ENCODE results near the gene SLC8A1. TPM values are rescaled to one million over a fixed set of nuclear protein-coding genes. Genes with fewer than 3 reads are reported as not detected.

Gene SLC8A1
- total RNA-seq, 1 donor from 2014 or later = 116 TPM

DNA sequence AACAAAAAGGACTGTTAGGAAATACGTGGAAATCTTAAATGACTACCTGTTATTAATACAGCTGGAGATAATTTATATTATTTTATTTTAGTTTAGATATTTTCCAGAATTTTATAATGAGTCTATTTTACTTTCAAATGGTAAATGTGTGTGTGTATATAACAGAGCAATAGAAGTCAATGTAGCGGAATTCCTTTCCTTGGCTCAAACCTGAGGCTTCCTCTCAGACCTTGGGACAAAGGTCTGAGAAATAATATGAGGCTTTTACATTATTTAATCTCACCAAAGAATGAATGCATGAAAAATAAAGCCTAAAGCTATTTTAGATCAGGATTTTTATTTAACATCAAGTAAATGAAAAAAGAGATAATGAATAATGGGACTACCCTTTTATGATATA is 65.7 kb downstream of the SLC8A1 start:
- DNase-seq (ENCODE audit: low spot score) = no peak

GRCh38 chr2:40384714-40385113 is 67.2 kb downstream of the SLC8A1 start:
- DNase-seq (ENCODE audit: low spot score) = no peak

DNA sequence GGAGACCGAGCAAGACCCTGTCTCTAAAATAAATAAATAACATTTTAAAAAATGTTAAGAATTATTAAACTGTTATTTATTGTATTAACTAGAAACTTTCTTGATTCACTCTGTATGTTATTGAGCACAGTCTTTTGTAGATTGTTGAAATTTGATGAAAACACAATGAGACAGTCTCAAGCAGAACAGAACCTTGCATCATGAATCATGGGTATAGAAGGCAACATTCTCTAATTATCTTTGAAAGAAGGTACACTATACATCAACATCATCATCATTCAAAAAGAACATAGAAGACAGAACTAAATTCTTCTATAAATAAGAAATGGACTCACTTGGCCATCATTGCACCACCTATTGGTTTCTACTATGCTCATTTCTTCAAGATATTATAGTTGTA is 67.7 kb downstream of the SLC8A1 start:
- DNase-seq (ENCODE audit: low spot score) = no peak

DNA sequence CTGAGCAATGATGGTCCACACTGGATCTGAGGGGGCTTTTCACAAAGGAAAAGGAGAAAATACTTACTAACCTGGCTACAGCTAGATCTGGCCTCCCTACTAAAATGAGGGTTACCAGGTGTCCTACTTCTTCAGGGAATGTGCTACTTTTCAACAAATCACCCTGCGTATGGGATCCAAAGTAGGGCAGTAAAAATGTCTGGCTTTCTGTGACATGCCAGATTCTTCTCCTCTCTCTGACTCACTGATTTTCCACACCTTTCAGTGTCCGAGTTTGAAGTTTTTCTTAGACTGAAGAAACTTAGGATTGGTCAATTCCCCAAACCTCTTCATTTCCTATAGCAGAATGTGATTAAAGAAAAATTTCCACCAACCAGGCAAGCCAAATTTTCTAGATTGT is 71.2 kb downstream of the SLC8A1 start:
- no peak for DNase-seq (ENCODE audit: low spot score)

GRCh38 chr2:40380041-40380440 is 71.8 kb downstream of the SLC8A1 start:
- DNase-seq (ENCODE audit: low spot score) = no peak

DNA sequence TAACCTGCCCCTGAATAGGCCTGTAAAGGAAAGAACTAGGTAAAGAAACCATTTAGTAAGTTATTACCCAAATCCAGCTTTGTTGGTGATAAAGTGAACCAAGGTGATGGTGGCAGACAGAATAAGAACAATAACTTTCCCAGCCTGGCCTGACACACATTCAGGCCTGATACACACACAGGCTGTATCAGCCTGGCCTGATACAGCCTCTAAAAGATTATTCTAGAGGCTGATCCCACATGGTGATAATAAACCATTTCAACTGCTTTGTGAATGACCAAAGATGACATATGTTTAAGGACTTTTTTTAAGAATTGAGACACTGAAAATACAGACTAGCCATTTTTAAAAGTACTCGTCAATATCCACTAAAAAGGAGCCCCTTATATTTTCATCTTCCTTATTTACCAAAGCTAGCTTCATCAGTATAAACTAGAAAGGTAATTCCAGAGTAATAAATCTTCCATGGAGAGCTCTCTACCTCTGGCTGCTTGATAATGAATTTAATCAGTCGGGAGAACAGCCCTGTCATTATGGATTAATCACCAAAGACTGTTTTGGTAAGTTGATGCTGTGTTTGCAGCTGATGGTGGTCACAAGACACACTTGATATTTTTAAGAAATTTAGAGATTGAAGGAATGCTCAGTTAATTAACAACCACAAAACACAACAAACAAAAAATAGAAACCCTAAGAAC is 77.2 kb downstream of the SLC8A1 start:
- no peak for DNase-seq (ENCODE audit: low spot score)

- no peak for DNase-seq (ENCODE audit: low spot score)
Measured at GRCh38 chr2:40373111-40373510, 78.8 kb downstream of the SLC8A1 start.

GRCh38 chr2:40372283-40372985 is 79.5 kb downstream of the SLC8A1 start:
- DNase-seq (ENCODE audit: low spot score) = no peak

GRCh38 chr2:40371525-40372282 is 80.2 kb downstream of the SLC8A1 start:
- no peak for DNase-seq (ENCODE audit: low spot score)

GRCh38 chr2:40370007-40370395 is 81.9 kb downstream of the SLC8A1 start:
- no peak for DNase-seq (ENCODE audit: low spot score)

- no peak for DNase-seq (ENCODE audit: low spot score)
Measured at GRCh38 chr2:40369267-40370006, 82.5 kb downstream of the SLC8A1 start.

- no peak for DNase-seq (ENCODE audit: low spot score)
Measured at GRCh38 chr2:40367652-40368051, 84.2 kb downstream of the SLC8A1 start.

- DNase-seq (ENCODE audit: low spot score) = no peak
Measured at GRCh38 chr2:40367032-40367431, 84.9 kb downstream of the SLC8A1 start.

DNA sequence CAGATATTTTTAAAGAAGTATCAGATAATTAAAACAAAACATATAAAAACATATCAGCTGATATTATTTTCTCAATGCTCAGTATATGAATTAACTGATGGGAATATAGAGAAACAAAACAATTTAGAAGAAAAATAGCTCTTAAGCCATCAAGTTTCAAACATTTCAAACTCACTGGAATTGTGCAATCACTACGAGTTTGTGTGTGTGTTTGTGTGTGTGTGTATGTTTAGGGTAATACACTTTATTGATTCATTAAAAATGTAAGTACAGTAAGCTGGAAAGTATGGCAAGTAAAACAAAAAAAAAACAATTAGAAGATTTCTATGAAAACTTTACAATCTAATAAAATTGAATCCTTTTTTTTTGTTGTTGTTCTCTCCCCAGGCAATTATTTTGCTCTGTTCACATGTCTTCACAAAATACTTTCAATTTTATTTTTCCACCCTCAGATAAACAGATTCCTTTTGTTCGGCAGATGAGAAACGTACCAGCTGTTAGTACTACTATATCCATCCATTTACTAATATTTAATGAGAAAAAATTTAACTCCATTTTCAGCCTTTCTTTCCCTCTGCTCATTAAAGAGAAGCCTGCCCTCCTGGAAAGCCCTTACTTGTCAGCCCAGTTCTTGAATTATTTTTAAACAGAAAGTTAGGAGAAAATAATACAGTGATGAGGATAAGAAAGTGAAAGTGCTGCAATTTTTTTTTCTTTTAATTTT is 87.6 kb downstream of the SLC8A1 start:
- DNase-seq (ENCODE audit: low spot score) = no peak

- no peak for DNase-seq (ENCODE audit: low spot score)
Measured at GRCh38 chr2:40363631-40364030, 88.3 kb downstream of the SLC8A1 start.

DNA sequence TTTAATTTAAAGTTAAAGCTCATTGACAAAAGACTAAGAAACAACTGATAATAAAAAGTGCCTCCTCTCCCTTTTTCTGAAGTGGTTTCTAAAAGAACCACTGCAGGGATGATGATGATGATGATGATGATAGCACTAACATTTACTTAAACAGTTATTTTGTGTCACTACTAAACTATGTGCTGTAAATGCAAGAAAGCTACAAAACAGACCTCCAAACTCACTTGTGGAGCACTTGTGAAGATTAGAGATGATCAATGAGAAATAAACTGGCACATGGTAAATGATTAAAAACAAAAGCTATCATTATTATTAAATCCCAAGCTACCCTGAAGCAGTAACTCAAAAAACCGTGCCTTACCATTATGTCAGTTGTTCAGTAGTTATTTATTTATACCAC is 88.7 kb downstream of the SLC8A1 start:
- DNase-seq (ENCODE audit: low spot score) = no peak

DNA sequence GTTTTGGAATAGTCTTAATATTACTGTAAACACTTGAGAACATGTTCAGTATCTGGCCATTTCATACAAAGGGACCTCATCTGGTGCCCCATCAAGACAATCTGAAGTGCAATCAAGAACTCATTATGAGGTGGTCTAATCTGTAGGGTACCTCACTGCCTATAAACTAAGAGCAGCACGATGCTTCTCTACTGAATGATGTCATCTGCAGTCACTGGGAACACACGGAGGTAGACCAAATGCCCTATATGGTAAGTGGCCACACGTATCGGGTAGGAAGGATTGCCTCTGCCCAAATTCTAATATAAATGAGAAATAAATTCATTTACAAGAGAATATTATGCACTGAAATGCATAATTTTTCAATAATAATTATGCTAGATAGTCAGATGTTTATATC is 90.4 kb downstream of the SLC8A1 start:
- no peak for DNase-seq (ENCODE audit: low spot score)

GRCh38 chr2:40360652-40361051 is 91.2 kb downstream of the SLC8A1 start:
- no peak for DNase-seq (ENCODE audit: low spot score)

DNA sequence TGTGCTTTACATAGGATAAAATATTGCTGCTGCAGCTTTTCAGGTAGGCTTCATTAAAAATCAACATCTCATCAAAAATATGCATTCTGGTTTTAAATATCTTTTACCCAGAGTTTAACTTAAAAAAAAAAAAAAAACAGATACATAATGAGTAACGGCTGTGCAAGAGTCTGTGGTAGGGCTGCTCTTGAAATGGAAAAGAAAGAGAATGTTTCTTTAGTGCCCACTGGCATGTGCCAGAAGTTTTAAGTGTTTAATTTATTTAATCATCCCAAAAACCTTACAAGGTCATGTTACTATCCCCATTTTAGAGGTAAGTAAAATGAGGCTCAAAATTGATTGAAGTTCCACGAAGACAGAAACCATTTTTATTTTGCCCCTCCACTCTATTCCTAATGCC is 92.1 kb downstream of the SLC8A1 start:
- DNase-seq (ENCODE audit: low spot score) = no peak

- DNase-seq (ENCODE audit: low spot score) = no peak
Measured at GRCh38 chr2:40358783-40359182, 93.1 kb downstream of the SLC8A1 start.

DNA sequence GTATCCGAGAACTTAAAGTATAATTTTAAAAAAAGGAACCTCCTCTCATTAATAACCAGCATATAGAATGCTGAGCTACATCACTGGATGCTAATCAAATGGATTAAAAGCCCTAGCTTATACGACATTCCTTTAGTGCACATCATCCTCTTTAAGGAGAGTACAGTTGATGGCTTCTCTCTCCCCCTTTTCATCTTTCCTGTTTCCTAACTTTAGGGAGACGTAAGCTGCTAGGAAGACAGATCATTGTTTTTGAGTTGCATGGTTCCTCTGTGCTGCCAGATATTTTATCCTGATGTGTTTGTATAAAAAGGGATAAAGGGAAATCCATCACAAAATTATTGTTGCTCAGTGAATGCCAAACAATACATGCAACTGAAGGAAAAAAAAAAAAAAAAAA is 94.2 kb downstream of the SLC8A1 start:
- no peak for DNase-seq (ENCODE audit: low spot score)

GRCh38 chr2:40355451-40355850 is 96.4 kb downstream of the SLC8A1 start:
- no peak for DNase-seq (ENCODE audit: low spot score)

Measured in ureter (tissue), 1 donor.